Measurements from ENCODE around the gene OR8H2. TPM values are rescaled to one million over a fixed set of nuclear protein-coding genes. Genes with fewer than 3 reads are reported as not detected.

Gene OR8H2
- not detected for total RNA-seq

GRCh38 chr11:56103210-56103737, at the start of gene OR8H2:
TSS of gene OR8H2 (plus strand) at chr11:56103687. CDS start at chr11:56105043, 1,356 bp downstream.

GRCh38 chr11:56093008-56093407, 10.5 kb upstream of the OR8H2 start, which contains the start of gene OR8I2:
TSS of gene OR8I2 (plus strand) at chr11:56093308. CDS start at chr11:56093308, 0 bp downstream.

DNA sequence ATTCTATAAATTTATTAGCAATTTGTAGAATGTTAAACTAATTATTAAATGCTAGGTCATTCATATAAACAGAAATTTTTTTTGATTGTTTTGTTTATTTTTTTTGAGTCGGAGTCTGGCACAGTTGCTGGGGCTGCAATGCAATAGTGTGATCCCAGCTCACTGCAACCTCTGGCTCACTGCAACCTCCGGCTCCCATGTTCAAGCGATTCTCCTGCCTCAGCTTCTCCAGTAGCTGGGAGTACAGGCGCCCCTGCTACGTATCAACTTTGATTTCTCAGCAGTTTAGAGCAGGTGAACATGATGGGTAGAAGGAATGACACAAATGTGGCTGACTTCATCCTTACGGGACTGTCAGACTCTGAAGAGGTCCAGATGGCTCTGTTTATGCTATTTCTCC, 18.6 kb downstream of the OR8H2 start, which contains the start of gene OR8H3:
TSS of gene OR8H3 (plus strand) at position 301 of the 400 bp plus-strand sequence. CDS start at position 301, 0 bp downstream.

GRCh38 chr11:56140151-56140661, 36.7 kb downstream of the OR8H2 start, which contains the start of gene OR8J3:
TSS of gene OR8J3 (minus strand) at chr11:56140201. CDS start at chr11:56137718, 2,483 bp downstream.

Other genes starting within 250 kb of the OR8H2 start
- not detected for gene TRIM51, start 220.4 kb upstream of the OR8H2 start, total RNA-seq
- gene OR5W2, start 189.1 kb upstream of the OR8H2 start, total RNA-seq: not detected
- gene OR5I1, start 167.3 kb upstream of the OR8H2 start, total RNA-seq: not detected
- not detected for gene OR10AG1, start 133.7 kb upstream of the OR8H2 start, total RNA-seq
- not detected for gene OR5F1, start 109.1 kb upstream of the OR8H2 start, total RNA-seq
- gene OR5AS1, start 76.0 kb upstream of the OR8H2 start, total RNA-seq: not detected
- gene OR8I2, start 10.4 kb upstream of the OR8H2 start, total RNA-seq: not detected
- not detected for gene OR8H3, start 18.7 kb downstream of the OR8H2 start, total RNA-seq
- gene OR8J3, start 36.5 kb downstream of the OR8H2 start, total RNA-seq: not detected
- gene OR8K5, start 56.6 kb downstream of the OR8H2 start, total RNA-seq: not detected
- not detected for gene OR5J2, start 72.9 kb downstream of the OR8H2 start, total RNA-seq
- not detected for gene OR5T2, start 130.6 kb downstream of the OR8H2 start, total RNA-seq
- not detected for gene OR5T3, start 148.6 kb downstream of the OR8H2 start, total RNA-seq
- not detected for gene OR5T1, start 170.5 kb downstream of the OR8H2 start, total RNA-seq
- gene OR8H1, start 188.6 kb downstream of the OR8H2 start, total RNA-seq: not detected
- not detected for gene OR8K3, start 211.5 kb downstream of the OR8H2 start, total RNA-seq
- gene OR8K1, start 242.4 kb downstream of the OR8H2 start, total RNA-seq: not detected